ENCODE measurements around the gene UBFD1.
"Not testable (repeated sequence)": the region's sequence is repeated elsewhere in the genome, so short reads cannot be mapped to it uniquely, and the experiment has no call there.

UBFD1 gene

DNA sequence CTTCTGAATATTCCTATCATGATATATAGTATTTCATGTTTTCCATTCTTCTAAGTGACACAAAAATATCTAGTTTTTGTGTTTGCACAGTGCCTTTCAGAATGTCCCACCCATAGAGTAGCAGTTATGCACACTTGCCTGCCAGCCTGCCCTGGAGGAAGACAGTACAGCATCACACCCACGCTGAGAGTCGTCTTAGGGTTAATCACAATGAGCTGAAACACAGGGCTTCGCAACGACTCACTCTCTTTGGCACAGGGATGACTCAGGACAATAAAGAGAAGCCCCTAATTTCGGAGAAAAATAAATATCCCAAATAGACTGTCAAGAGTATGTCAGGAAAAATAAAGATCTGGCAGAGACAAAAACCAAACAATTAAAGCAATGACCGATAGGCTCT lies 50.2 kb downstream of the UBFD1 start:
- no peak for DNase-seq (ENCODE audit: low read depth in 3 of 3, low spot score in 1 of 3)

- no peak for DNase-seq (ENCODE audit: low read depth in 3 of 3, low spot score in 1 of 3)
Observed at GRCh38 chr16:23608194-23608593, 50.7 kb downstream of the UBFD1 start.

- no peak for DNase-seq (ENCODE audit: low read depth in 3 of 3, low spot score in 1 of 3)
Observed at GRCh38 chr16:23609929-23610328, 52.4 kb downstream of the UBFD1 start.

GRCh38 chr16:23610905-23611304 lies 53.4 kb downstream of the UBFD1 start:
- DNase-seq (ENCODE audit: low read depth in 3 of 3, low spot score in 1 of 3), result not testable (repeated sequence)

DNA sequence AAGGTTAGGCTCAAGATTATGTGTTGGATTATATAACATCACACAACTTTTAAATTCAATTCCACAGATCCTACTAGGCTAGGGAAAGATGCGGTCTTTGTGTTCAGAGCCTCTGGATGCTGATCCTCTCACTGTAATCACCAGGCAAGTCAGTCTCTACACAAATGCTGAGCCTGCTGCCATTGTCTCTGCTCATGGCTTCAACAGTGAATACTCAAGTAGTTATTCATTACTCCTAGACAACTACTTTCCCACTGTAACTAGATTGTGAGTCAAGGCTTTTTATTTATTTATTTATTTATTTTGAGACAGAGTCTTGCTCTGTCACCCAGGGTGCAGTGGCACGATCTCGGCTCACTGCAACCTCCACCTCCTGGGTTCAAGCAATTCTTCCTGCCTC lies 54.4 kb downstream of the UBFD1 start:
- no peak for DNase-seq (ENCODE audit: low read depth in 3 of 3, low spot score in 1 of 3)

DNA sequence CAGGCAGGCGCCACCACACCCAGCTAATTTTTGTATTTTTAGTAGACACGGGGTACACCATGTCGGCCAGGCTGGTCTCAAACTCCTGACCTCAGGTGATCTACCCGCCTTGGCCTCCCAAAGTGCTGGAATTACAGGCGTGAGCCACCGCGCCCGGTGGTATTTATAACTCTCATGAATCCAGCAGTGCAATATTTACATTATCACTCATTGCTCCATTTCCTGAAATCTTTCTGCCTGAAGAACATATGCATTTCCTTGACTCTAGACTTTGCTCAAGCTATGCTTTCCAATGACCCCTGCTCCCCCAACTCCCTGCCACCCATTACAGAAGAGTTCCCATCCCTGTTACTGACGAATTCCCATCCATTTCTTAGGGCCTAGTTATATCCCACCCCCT lies 58.3 kb downstream of the UBFD1 start:
- DNase-seq (ENCODE audit: low read depth in 3 of 3, low spot score in 1 of 3), result no peak

All from stimulated activated CD4-positive, alpha-beta T cell treated with anti-CD3 and anti-CD28 coated beads, TNF-alpha, amount 100 ng/mL, for 1 hour (primary cell).